ENCODE results near the gene MFSD6. TPM values are rescaled to one million over a fixed set of nuclear protein-coding genes. Genes with fewer than 3 reads are reported as not detected.

MFSD6 gene
- total and polyA plus RNA-seq, 4 experiments from 2014 or later: 7.7 to 47.5 (median 33.7) TPM

DNA sequence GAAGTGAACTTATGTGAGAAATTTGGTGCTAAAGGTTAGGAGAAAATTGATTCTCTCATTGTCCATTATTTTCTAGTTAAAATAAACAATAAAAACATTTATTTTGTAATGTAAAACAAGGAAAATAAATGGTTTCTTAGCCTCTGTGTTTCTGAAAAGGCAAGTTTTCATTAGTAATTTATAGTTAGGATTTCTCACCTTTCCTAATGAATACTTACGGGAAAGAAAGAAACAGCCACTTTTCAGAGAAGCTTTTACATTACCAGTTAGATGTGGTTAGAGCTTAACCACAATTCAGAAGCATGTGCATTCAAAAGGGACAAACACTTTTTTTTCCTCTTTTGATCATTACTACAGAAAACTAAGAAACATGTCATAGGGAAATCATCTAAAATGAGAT lies 107.5 kb downstream of the MFSD6 start:
- peak overlapping the region; percentile 8 to 84 (median 62) for H3K27ac Mint-ChIP-seq
- no peak overlapping the region for H3K4me3 ChIP-seq (ENCODE audit: low read length in 2 of 2)
- DNase-seq: peak in 4 of 5 donors; percentile 53 to 65 (median 58)
- H3K4me1 ChIP-seq (ENCODE audit: insufficient read depth, low read length): peaks cover 37% of the 10 kb centered on the region
- peak overlapping the region in 7 of 8 donors; percentile 22 to 68 (median 50) for H3K4me3 Mint-ChIP-seq
- H3K9me3 Mint-ChIP-seq: no peaks in the 10 kb centered on the region
- H3K27ac ChIP-seq (ENCODE audit: low read depth, low read length): no peak overlapping the region
- H3K27me3 Mint-ChIP-seq: no peaks in the 10 kb centered on the region
- POLR2A ChIA-PET (ENCODE audit: partially characterized antibody): interaction anchor here (0.9 to 5.3 kb wide), 6 partner anchors 15 to 366 kb away, joined by 3 to 37 read pairs (median 6); partner anchors contain the start of genes GLS, MFSD6 and NEMP2
- CTCF ChIA-PET (ENCODE audit: partially characterized antibody): interaction anchor here (0.7 to 3.8 kb wide), 4 partner anchors 14 to 165 kb away, joined by 3 to 18 read pairs (median 4); no protein-coding TSS in a partner anchor
- H3K27me3 ChIP-seq (ENCODE audit: insufficient read depth, low read length): no peaks in the 10 kb centered on the region
- peaks cover 11 to 27% of the 10 kb centered on the region in 2 donors for H3K36me3 Mint-ChIP-seq
- intact Hi-C loops (cut with micrococcal nuclease): loop anchor here (2.0 to 5.0 kb wide), 2 partner anchors 108 to 133 kb away; partner anchors contain the start of gene MFSD6
- H3K36me3 ChIP-seq (ENCODE audit: insufficient read depth, low read length): no peaks in the 10 kb centered on the region
- H3K4me1 Mint-ChIP-seq: peaks cover 20 to 45% (median 33%) of the 10 kb centered on the region in 4 donors
- H3K9me3 ChIP-seq (ENCODE audit: control insufficient read depth in 1 of 2, low read length in 2 of 2): no peaks in the 10 kb centered on the region

GRCh38 chr2:190517468-190517867 lies 109.3 kb downstream of the MFSD6 start:
- Mint-ChIP-seq H3K4me1 (peaks cover 30 to 58% (median 45%) of the 10 kb centered on the region in 4 donors), H3K27me3 (no peaks in the 10 kb centered on the region), H3K9me3 (no peaks in the 10 kb centered on the region), H3K36me3 (peaks cover 17 to 26% of the 10 kb centered on the region in 2 donors), H3K27ac (peak overlapping the region in 2 of 7 donors; percentile 3 to 85), H3K4me3 (no peak overlapping the region)
- Histone ChIP-seq H3K27me3 (ENCODE audit: insufficient read depth, low read length) (no peaks in the 10 kb centered on the region), H3K27ac (ENCODE audit: low read depth, low read length) (no peak overlapping the region), H3K4me3 (ENCODE audit: low read length in 2 of 2) (no peak overlapping the region), H3K36me3 (ENCODE audit: insufficient read depth, low read length) (no peaks in the 10 kb centered on the region), H3K9me3 (ENCODE audit: control insufficient read depth in 1 of 2, low read length in 2 of 2) (no peaks in the 10 kb centered on the region), H3K4me1 (ENCODE audit: insufficient read depth, low read length) (peaks cover 42% of the 10 kb centered on the region)
- DNase-seq: no peak
- intact Hi-C loops (cut with micrococcal nuclease): loop anchor here (2.0 to 5.0 kb wide), 2 partner anchors 110 to 135 kb away; partner anchors contain the start of gene MFSD6
- ChIA-PET POLR2A (ENCODE audit: partially characterized antibody) (interaction anchor here (0.6 to 5.3 kb wide), 4 partner anchors 8 to 110 kb away, joined by 3 to 37 read pairs (median 8); partner anchors contain the start of genes MFSD6 and NEMP2), CTCF (ENCODE audit: partially characterized antibody) (interaction anchor here (0.7 to 3.8 kb wide), 7 partner anchors 11 to 314 kb away, joined by 3 to 18 read pairs (median 4); no protein-coding TSS in a partner anchor)

DNA sequence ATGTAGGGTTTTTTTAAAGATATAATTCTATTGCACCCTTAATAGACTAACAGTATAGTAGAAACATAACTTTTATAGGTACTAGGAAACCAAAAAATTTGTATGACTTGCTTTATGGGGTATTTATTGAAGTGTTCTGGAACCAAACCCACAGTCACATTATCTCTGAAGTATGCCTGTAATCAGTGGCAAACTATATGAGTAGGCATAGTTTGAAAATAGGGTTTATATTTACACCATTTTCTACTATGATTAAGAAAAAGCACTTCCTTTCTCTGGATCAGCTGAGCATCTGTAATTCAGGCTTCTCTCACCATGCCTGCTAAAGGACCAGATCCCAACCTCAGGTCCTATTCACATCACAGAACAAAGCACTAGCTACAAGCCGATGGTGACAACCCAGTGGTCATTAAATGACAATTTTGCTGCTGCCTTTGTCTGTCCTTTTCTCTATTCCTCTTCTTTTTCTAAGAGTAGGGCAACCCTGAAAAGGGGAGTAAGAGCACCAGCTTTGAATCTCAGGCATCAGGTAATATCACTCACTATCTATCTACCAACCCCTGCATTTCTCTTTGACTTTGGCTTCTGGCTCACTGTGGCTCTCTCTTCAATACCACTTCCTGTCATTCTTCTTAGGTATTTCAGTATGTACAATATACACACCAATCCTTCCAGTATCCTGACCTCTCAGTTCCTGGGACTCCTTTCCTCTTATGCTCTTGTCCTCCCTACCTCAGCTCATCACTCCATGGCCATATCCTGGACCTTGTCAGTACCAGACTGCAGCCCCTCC lies 112.0 kb downstream of the MFSD6 start:
- Histone ChIP-seq H3K27ac (ENCODE audit: low read depth, low read length) (no peak overlapping the region), H3K9me3 (ENCODE audit: control insufficient read depth in 1 of 2, low read length in 2 of 2) (no peaks in the 10 kb centered on the region), H3K36me3 (ENCODE audit: insufficient read depth, low read length) (no peaks in the 10 kb centered on the region), H3K4me3 (ENCODE audit: low read length in 2 of 2) (no peak overlapping the region), H3K4me1 (ENCODE audit: insufficient read depth, low read length) (peaks cover 36% of the 10 kb centered on the region), H3K27me3 (ENCODE audit: insufficient read depth, low read length) (no peaks in the 10 kb centered on the region)
- Mint-ChIP-seq H3K27ac (peak overlapping the region; percentile 2 to 75 (median 53)), H3K27me3 (no peaks in the 10 kb centered on the region), H3K9me3 (no peaks in the 10 kb centered on the region), H3K4me1 (peaks cover 30 to 51% (median 39%) of the 10 kb centered on the region in 4 donors), H3K36me3 (peaks cover 15 to 21% of the 10 kb centered on the region in 2 donors), H3K4me3 (peak overlapping the region in 7 of 8 donors; percentile 1 to 67 (median 11))
- peak in 4 of 5 donors; percentile 24 to 39 (median 32) for DNase-seq
- POLR2A ChIA-PET (ENCODE audit: partially characterized antibody): interaction anchor here (0.8 to 3.5 kb wide), 5 partner anchors 9 to 30 kb away, joined by 3 to 23 read pairs (median 4); partner anchors contain the start of gene NEMP2
- intact Hi-C loops (cut with micrococcal nuclease): loop anchor here (1.0 to 5.0 kb wide), 3 partner anchors 10 to 113 kb away; partner anchors contain the start of genes MFSD6 and NEMP2
- CTCF ChIA-PET (ENCODE audit: partially characterized antibody): interaction anchor here (0.8 kb wide), 1 partner anchor 14 kb away, joined by 3 read pairs; no protein-coding TSS in a partner anchor

GRCh38 chr2:190524928-190525327 lies 116.8 kb downstream of the MFSD6 start:
- no peak overlapping the region for H3K4me3 ChIP-seq (ENCODE audit: low read length in 2 of 2)
- no peaks in the 10 kb centered on the region for H3K27me3 Mint-ChIP-seq
- H3K9me3 Mint-ChIP-seq: no peaks in the 10 kb centered on the region
- peaks cover 39 to 67% (median 52%) of the 10 kb centered on the region in 4 donors for H3K4me1 Mint-ChIP-seq
- DNase-seq: no peak
- H3K4me3 Mint-ChIP-seq: no peak overlapping the region
- peaks cover 19% of the 10 kb centered on the region for H3K4me1 ChIP-seq (ENCODE audit: insufficient read depth, low read length)
- ChIA-PET CTCF (ENCODE audit: partially characterized antibody) (no interaction called here), POLR2A (ENCODE audit: partially characterized antibody) (interaction anchor here (0.9 kb wide), 1 partner anchor 106 kb away, joined by 3 read pairs; no protein-coding TSS in a partner anchor)
- peaks cover 8 to 25% of the 10 kb centered on the region in 2 donors for H3K36me3 Mint-ChIP-seq
- no peaks in the 10 kb centered on the region for H3K36me3 ChIP-seq (ENCODE audit: insufficient read depth, low read length)
- intact Hi-C loops (cut with micrococcal nuclease): no loop called here
- H3K27me3 ChIP-seq (ENCODE audit: insufficient read depth, low read length): no peaks in the 10 kb centered on the region
- no peaks in the 10 kb centered on the region for H3K9me3 ChIP-seq (ENCODE audit: control insufficient read depth in 1 of 2, low read length in 2 of 2)
- H3K27ac Mint-ChIP-seq: no peak overlapping the region
- H3K27ac ChIP-seq (ENCODE audit: low read depth, low read length): no peak overlapping the region

- intact Hi-C loops (cut with micrococcal nuclease): no loop called here
- no peak overlapping the region for H3K4me3 Mint-ChIP-seq
- peaks cover 33 to 67% (median 49%) of the 10 kb centered on the region in 4 donors for H3K4me1 Mint-ChIP-seq
- Histone ChIP-seq H3K27me3 (ENCODE audit: insufficient read depth, low read length) (no peaks in the 10 kb centered on the region), H3K4me1 (ENCODE audit: insufficient read depth, low read length) (peaks cover 20% of the 10 kb centered on the region), H3K4me3 (ENCODE audit: low read length in 2 of 2) (no peak overlapping the region), H3K27ac (ENCODE audit: low read depth, low read length) (no peak overlapping the region), H3K36me3 (ENCODE audit: insufficient read depth, low read length) (no peaks in the 10 kb centered on the region), H3K9me3 (ENCODE audit: control insufficient read depth in 1 of 2, low read length in 2 of 2) (no peaks in the 10 kb centered on the region)
- H3K9me3 Mint-ChIP-seq: no peaks in the 10 kb centered on the region
- H3K36me3 Mint-ChIP-seq: peaks cover 8 to 25% of the 10 kb centered on the region in 2 donors
- CTCF ChIA-PET (ENCODE audit: partially characterized antibody): interaction anchor here (0.8 to 1.4 kb wide), 2 partner anchors 8 to 153 kb away, joined by 3 read pairs; partner anchors contain the start of gene NEMP2
- H3K27ac Mint-ChIP-seq: peak overlapping the region in 2 of 7 donors; percentile 25 to 66
- POLR2A ChIA-PET (ENCODE audit: partially characterized antibody): interaction anchor here (0.5 to 0.6 kb wide), 2 partner anchors 7 to 9 kb away, joined by 3 read pairs; no protein-coding TSS in a partner anchor
- DNase-seq: no peak
- no peaks in the 10 kb centered on the region for H3K27me3 Mint-ChIP-seq
Observed at GRCh38 chr2:190526105-190526750, 118.1 kb downstream of the MFSD6 start.

GRCh38 chr2:190527214-190527613 lies 119.1 kb downstream of the MFSD6 start:
- ChIA-PET POLR2A (ENCODE audit: partially characterized antibody) (no interaction called here), CTCF (ENCODE audit: partially characterized antibody) (no interaction called here)
- Mint-ChIP-seq H3K4me3 (no peak overlapping the region), H3K27me3 (no peaks in the 10 kb centered on the region), H3K36me3 (peaks cover 5 to 19% of the 10 kb centered on the region in 2 donors), H3K4me1 (peaks cover 32 to 62% (median 49%) of the 10 kb centered on the region in 4 donors), H3K27ac (no peak overlapping the region), H3K9me3 (no peaks in the 10 kb centered on the region)
- intact Hi-C loops (cut with micrococcal nuclease): no loop called here
- DNase-seq: no peak
- H3K27ac ChIP-seq (ENCODE audit: low read depth, low read length): no peak overlapping the region
- no peaks in the 10 kb centered on the region for H3K27me3 ChIP-seq (ENCODE audit: insufficient read depth, low read length)
- no peaks in the 10 kb centered on the region for H3K9me3 ChIP-seq (ENCODE audit: control insufficient read depth in 1 of 2, low read length in 2 of 2)
- peaks cover 28% of the 10 kb centered on the region for H3K4me1 ChIP-seq (ENCODE audit: insufficient read depth, low read length)
- no peaks in the 10 kb centered on the region for H3K36me3 ChIP-seq (ENCODE audit: insufficient read depth, low read length)
- H3K4me3 ChIP-seq (ENCODE audit: low read length in 2 of 2): no peak overlapping the region
